Fibroblast of the conjunctiva (primary cell): Measurements from ENCODE around the gene AQP12A.

Experiments
- DNase-seq: peaks from one replicate; pipeline ENCODE4 v3.0.0-alpha.2; 2010; ENCODE audit warnings: low read depth

The AQP12A gene

DNA sequence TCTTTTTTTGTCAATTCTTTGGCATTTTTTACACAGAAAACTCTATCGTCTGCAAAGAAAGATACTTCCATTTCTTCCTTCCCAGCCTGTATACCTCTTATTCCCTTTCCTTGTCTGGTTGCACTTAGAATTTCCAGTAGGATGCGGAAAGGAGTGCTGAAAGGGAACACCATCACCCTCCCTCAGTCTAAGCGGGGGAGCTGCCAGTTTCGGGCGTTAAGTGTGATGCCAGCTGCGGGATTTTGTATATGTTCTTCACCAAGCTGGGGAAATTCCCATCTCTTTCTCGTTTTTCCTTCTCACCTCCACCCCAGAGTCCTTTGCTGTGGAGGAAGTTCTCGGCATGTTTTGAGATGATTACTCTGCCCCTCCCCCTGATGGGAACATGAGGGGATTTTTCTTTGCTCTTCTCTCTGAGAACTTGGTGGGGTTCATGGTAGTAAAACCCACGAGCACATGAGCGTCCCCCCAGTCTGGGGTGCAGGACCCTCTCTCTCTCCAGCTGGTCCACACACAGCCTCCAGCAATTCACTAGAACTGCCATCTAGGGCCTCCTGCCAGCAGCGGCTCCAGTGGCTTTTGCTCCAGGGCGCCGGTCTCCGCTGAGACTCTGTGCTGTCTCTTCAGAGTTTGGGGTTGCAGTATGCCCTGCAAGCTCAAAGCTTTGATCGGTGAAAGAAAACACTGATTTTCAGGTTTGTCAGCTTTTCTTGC is 15.5 kb downstream of the AQP12A start:
- DNase-seq = no peak

DNA sequence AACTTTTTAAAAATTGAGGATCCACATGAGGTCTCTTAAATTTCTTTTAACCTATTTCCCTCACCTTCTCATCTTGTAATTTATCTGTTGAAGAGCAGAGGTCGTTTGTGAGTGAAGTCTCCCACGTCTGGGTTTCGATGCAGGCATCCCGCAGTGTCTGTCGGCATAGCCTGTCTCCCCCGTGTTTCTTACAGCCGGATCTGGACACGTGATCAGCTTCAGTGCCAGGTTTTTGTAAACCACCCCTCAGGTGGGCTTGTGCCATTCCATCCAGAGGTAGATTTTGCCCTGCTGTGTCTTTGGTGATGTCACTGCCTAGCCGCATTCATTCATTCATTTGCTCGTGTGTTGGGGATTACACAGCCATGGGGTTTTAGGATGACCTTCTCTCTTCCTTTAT is 16.2 kb downstream of the AQP12A start:
- DNase-seq = no peak

DNA sequence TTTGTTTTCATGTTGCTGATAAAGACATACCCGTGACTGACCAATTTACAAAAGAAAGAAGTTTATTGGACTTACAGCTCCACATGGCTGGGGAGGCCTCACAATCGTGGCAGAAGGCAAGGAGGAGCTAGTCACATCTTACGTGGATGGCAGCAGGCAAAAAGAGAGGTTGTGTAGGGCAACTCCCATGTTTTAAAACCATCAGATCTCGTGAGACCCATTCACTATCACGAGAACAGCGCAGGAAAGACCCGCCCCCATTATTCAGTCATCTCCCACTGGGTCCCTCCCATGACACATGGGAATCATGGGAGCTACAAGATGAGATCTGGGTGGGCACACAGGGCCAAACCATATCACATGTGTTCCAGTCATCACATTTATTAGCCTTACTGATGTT is 16.8 kb downstream of the AQP12A start:
- no peak for DNase-seq

DNA sequence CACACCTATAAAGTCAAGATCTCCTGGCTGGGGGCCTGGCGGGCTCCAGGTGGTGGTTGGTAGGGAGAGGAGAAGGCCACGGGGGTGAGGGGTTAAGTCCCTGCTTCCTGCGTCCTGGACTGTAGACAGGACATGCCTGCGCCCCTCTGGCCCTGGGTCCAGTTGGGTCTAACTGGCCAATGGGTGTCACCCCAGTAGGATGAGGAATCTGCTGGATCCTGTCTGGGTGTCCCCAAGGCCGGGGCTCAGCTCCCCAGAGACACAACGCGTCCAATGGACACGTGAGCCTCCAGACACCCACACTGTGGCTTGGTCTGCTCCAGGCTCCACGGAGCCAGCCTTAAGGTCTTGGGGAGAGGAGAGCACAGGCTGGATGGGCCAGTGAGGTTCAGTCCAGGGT is 19.6 kb downstream of the AQP12A start:
- no peak for DNase-seq

DNA sequence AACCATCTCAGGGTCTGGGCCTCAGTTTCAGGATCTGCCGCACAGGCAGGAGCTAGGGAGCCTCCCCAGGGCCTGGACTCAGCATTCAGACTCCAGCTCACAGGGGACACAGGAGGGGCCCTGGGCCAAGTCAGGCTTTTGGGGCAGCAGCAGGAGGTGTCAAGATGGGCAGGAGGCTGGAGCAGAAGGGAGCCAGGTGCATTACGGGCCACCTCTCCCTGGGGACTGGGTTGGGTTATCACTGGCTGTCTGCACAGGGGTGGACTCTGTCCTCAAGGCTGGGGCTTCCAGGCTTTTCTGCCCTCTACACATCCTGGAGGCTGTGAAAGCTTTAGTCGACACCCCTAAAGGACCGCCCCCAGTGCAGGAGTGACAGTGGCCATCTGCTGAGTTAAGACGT is 20.0 kb downstream of the AQP12A start:
- no peak for DNase-seq

DNA sequence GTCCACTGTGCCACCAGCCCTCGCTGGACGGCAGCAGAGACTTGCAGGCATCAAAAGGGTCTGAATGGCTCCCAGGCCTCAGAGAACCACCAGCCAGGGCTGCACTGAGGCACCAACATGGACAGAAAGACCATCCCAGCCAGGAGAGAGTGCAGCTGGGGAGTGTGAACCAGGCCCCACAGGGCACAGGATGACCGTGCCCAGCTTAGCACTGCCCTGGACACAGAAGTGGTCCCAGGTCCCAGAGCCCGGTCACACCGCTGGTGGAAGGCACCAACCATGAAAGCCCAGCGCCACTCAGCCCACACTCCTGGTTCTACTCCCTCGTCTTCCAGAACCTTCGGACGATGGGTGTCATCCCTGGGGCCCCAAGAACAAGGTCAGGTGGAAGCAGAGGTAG is 20.5 kb downstream of the AQP12A start:
- DNase-seq = no peak

DNA sequence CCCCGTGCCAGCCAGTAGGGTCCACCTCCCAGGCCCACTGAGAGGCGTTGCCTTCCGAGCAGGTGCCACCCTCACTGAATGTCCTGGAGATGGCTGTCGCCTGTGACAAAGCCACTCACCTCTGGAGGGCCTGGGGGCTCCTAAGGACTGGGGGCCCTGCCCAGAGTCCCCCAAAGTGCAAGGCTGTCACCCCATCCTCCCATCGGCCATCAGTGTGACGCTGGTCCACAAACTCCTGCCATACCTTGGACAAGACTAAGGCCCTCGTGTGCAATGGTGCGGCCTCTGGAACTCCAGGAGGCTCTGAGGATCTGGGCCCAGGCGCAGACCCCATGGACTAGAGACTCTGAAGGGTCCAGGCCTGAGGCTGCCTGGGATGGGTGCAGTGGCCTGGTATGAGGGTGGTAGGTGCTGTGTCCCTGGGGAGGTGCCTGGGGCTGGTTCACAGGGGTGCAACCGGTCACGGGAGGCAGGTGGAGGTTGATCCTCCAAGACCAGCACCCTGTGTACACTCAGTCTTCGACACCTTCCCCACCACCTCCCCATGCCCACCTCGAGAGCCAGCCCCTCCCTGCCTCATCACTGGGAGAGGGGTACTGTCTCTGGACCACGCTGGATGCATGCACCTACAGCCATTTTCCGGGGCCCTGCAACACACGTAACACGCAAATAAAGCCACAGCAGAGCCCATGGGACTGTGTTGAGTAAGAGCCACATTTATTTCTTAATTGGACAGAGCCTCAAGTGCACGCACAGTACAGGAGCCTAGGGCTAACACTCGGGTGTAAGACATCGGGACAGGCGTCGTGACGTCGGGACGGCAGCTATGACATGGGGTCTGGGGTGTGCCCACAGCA is 21.6 kb downstream of the AQP12A start:
- DNase-seq = no peak

DNA sequence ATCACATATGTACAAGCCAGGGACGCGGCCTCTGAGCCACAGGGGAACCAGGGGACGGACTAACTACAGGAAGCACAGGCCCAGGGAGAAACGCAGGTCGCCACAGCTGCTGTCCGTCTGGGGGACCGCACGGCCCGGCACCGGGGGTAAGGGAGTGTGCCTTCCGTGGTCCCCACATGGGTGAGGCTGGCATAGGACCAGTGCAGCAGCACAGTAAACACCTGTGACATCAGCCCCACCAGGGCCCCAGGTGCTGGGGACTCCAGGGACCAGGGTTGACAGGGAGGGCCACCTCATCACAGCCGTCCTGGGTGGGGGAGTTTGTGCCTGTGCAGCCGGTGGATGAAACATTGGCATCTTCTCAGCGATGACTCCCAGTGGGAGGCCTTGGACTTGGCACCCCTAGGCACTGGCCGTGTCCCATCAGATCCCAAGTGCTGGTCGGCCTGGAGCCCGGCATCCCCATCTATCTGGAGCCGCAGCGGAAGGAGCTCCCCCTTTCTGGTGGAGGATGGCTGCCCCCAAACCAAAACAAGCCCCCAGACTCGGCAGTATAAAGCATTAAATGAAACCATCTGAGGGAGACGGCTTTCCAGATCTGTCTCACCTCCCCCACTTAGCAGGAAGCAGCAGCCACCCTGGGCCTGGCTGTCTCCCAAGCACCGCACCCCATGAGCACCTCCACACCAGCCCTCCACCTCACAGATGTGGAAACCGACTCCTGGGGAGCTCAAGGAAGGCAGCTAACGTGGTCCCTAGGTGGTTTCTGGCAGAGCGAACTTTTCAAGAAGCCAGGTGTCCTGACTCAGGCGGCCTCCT is 22.5 kb downstream of the AQP12A start:
- DNase-seq = no peak

DNA sequence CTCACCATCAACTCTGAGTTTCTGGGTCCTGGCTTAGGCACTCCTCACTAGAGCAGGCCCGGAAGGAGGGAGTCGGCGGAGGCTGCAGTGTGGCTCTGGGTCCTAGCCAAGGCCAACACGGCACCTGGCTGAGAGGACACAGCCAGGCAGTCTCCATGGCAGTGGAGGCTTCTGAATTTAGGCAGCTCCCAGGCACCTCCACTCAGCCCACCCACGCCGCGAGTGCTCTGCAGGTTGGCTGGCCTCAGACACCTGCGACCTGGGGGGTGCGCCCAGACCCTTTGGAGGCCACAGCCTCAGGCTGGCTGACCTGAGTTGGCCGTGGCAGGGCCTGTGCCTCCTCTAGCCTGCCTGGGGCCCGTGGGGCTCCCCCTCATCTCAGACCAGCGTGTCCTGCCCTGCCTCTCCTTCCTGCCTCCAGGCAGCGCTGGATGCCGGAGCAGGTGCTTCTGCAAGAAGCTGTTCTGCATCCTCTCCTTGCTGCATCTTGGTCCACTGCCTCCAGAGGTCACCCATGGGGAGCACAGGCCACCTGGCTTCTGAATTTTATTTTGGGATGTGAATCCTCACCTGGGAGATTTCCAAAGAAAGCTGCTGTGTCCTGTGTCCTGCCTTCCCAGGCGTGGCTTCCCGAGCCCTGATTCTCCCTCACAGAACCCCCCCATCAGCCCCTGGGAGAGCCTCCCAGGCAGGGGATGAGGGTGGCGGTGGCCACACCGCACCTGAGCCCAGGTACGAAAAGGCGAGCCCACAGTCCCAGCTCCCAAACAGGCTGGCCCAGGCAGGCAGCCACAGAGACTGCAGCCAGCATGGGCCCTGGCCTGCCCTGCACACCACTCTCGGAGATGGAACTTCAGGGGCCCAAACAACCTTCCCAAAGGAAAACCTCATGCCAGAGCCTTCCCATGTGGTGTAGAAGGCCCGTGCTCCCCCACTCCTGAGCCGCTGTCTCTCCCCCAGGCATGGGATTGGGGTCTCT is 23.4 kb downstream of the AQP12A start:
- DNase-seq = no peak

DNA sequence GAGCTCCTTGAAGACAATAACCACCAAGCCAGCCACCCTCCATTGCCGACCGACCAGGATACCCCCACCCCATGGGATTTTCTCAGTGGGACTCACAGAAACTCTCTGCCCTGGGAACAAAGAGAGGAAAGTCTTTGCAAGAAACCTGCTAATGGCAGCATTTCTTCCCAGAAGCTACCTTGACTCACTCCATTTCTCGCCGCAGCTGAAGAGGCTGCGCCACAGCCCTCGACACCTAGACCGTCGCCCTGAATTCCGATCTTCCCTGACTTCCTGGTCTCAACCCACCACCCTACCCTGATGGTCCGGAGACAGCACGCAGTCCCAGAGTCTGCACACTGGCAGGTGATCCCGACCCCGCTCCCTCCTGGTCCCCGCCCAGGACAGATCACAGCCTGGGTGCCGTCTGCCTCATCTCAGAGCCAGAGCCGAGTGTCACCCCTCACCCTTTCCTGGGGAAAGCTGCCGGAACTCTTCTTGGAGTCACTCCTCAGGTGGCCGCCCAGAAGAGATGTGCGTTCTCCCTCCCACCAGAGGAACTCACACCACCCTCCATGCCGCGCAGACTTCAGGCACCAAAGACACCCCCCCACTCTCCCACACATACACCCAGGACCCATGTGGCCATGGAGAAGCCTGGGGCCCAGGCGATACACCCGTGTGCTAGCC is 24.6 kb downstream of the AQP12A start:
- no peak for DNase-seq

DNA sequence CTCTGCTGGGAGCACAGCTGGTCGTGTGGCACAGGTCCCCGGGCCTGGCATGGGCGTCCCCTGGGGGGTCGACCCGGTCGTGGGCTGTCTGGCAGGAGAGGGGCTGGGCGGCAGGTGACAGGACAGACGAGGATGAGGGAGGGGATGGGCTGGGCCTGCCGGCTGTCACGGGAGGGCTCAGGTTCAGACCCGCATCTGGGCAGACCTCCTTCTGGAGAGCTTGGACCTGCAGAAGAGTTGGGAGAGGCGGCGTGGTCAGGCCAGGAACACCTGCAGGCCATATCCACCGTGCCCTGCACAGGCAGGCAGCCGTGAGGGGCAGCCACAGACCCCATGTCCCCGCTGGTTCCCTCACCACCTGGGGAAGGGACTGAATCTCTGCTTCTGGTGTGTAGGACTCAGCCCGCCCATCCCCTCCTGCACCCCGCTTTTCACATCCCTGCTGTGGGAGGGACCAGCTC is 25.5 kb downstream of the AQP12A start:
- DNase-seq = no peak

DNA sequence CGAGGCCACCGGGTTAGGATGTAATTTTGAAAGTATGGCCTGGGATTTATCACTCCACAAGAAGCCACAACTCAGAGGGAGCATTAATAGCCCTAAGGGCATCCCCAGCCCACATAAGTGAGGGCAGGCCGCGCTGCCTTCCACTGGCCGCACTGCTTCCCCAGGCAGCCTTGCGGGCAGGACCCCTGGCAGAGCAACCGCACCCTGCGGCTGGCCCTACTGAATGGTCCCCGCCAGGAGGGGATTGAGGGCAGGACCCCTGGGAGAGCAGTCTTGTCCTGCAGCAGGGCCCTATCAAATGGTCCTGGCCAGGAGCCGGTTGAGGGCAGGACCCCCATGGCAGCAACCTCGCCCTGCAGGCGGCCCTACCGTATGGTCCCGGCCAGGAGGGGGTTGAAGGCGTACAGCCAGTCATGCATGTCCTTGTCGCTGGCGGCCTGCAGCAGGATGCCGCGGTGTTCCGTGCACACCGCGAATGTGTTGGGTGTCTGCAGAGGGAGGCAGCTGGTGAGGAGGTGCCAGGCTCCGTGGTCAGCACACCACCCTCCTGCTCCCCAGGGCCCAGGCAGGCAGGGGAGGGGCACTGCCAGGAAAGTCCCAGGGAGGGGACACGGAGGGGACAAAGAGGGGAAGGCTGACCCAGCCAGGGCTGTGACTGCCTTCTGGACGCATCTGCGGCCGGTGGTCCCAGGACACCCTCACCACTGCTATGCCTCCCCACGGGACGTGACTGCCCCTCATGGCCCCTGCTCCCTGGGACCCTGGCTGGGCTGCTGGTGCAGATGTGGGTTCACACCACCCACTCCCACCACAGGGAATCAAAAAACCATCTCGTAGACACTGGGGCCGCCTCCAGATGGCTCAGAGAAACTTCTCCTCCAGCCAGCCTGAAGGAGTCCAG is 26.3 kb downstream of the AQP12A start:
- no peak for DNase-seq

DNA sequence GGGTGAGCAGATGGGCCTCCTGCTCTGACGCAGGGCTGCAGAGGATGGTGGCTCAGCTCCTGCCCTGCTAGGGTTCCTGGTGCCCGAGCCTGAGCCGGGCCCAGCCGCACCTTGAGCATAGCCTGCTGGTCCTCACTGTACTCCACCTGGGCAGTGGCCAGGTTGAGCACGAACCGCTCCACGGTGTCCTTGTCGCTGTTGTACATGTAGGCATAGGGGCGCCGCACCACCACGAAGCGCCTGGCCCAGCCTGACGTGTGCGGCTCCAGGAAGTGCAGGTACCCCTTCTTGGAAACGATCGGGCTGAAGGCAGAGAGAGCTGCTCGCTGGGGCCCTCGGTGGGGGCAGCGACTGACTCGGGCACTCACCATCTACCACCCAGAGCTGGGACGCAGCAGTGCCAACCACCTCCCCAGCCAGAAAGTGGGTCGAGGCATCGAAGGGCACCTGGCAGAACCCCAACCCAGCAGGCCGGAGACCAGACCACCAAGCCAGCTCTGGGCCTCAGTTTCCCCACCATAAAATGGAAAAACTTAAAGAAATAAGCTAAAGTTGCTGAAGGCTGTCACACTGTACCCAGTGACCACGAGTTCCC is 27.3 kb downstream of the AQP12A start:
- DNase-seq = no peak

DNA sequence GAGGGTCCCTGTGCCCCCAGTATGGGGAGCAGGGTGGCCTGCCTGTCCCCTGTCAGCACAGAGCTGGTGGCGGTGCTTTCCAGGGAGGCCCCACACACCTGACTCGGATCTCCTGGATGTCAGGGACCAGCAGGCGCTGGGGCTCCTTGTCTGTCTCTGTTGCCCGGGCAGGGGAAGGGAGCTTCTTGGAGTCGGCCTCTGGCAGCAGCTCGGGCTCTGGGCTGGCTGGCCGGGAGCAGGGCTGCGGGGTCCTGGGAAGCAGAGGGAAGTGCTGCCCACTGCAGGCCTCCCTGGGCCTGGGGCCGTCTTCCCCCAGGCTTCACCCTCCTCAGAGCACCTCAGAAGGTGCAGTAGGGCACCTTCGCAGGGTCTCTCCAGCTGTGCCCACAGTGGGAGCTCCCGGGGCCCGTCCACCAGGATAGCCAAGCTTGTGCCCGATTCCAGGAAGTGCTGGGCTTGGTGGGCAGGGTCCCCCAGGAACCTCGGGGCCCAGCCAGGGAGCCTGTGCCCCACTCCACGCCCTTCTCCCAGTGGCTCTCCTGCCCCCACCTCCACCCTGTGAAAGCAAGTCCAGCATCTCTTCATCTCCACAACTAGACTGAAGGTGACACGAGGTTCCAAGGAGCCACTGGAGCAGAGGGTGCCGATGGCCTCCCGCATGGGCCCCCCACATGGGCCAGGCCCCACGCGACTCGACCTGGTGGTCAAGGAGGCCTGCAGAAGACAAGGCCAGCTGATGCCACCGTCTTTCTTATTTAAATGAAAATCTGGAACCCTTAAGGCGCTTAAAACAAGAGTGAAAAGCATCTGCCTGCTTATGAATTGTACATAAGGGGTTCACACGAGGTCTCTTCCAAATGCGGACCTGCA is 28.2 kb downstream of the AQP12A start:
- DNase-seq = no peak

DNA sequence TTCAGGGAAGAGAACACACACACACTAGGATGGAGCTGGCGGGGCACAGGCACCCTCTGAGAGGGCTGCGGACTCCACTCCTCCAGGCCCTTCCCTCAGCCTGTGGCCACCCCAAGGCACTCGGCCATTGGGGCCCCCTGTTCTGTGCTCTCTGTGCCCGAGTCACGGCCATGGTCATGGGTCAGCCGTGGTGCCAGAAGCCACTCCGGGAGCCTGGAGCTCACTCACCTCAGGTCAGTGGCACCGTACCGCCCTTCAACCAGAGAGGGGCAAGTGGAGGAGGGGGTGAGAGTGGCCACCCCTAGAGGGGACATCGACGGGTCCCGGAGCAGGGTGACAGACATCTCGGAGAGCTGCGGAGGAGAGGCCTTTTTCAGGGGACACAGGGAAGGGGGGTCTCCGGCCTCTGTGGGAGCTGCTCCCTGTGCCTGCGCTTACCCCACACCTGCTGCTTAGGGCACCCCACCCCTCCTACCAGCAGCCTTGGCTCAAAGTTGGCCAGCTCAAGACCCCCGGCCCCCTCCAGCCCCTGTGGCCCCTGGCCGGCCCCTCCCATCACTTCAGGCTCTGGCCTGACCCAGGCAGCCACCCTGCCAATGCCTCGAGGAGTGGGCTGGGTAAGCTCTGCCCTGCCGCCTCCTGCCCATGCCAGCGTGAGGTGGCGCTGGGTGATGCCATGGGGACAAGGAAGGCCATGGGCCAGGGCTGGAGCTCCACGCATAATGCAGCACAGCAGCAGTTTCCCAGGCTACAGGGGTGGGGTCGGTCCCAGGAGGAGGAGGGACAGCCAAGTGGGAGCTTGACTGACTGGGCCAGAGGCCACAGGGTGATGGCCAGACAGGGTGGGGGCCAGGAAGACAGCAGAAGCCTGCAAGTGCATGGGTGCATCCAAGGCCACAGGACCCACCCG is 29.3 kb downstream of the AQP12A start:
- DNase-seq = no peak

DNA sequence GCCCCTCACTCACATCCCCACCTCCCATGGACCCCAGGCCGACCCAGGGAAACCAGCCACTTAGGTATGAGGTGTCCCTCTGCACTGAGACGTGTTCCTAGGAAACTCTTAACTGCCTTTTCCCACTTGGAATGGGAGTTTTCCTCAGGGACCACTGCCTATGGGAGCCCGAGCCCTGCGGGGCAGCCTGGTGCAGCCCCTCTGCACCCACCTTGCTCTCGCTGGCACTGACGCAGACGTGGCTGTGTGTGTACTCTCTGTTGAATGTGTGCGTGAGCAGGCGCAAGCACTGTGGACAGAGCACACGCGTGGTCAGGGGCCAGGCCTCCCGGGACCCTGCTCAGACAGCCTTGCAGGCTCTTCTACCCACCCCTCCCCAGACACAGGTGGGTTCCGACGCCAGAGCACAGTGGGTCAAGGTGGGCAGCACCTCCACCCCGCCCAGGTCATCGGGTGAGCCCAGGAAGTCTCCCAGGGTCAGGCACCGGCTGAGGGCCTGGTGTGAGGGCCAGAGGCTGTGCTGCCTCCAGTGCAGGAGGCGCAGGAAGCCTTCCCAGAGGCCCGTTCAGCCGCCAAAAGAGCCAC is 30.0 kb downstream of the AQP12A start:
- no peak for DNase-seq

DNA sequence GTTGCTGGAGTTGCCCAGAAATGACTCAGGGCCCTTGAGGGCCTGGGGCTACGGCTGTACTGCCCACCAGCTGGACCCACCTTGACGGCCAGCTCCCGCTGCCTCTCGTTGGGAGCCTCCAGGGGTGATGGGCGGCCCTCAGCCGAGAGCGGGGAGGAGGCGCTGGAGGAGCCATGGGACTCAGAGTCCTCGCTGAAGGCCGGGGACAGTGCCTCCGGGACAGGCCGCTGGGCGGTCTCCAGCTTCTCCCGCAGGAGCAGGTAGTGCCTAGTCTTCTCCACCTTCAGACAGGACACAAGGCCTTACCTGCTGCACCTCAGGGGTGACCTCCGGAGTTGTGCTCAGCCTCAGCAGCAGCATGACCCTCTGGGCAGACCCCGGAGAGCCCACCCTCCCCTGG is 30.7 kb downstream of the AQP12A start:
- DNase-seq = no peak
